Muscle layer of colon (tissue), 2 donors: ENCODE measurements around the gene ASPHD2.
A peak's percentile ranks its signal among the peaks of the same experiment; 100 is the strongest.

Source experiments
- H3K27ac ChIP-seq: one replicate; pipeline ENCODE4 v1.7.0; 2013; ENCODE audit warnings: low read depth, mild to moderate bottlenecking, low read length, moderate library complexity
- H3K27me3 ChIP-seq, 2 donors: one replicate each; pipeline ENCODE4 v1.7.0; 2013; ENCODE audit warnings: low read length in 2 of 2, mild to moderate bottlenecking in 2 of 2; ENCODE audit not compliant: insufficient read depth in 2 of 2, control insufficient read depth in 1 of 2
- H3K36me3 ChIP-seq: one replicate; pipeline ENCODE4 v1.7.0; 2013; ENCODE audit warnings: mild to moderate bottlenecking, low read length; ENCODE audit not compliant: insufficient read depth
- H3K4me1 ChIP-seq: one replicate; pipeline ENCODE4 v1.7.0; 2013; ENCODE audit warnings: mild to moderate bottlenecking, low read length; ENCODE audit not compliant: insufficient read depth
- H3K4me3 ChIP-seq, 2 donors: one replicate each; pipeline ENCODE4 v1.7.0; 2013; ENCODE audit warnings: low read length in 2 of 2, low read depth in 1 of 2, mild to moderate bottlenecking in 1 of 2, moderate library complexity in 1 of 2
- H3K9ac ChIP-seq: one replicate; pipeline ENCODE4 v1.7.0; 2013; ENCODE audit warnings: low read length
- H3K9me3 ChIP-seq: one replicate; pipeline ENCODE4 v1.7.0; 2013; ENCODE audit warnings: mild to moderate bottlenecking, low read length
- donor health status: abdominal sarcoma.
- donor health status: Adenocarcinoma of cecum.

ASPHD2 gene

DNA sequence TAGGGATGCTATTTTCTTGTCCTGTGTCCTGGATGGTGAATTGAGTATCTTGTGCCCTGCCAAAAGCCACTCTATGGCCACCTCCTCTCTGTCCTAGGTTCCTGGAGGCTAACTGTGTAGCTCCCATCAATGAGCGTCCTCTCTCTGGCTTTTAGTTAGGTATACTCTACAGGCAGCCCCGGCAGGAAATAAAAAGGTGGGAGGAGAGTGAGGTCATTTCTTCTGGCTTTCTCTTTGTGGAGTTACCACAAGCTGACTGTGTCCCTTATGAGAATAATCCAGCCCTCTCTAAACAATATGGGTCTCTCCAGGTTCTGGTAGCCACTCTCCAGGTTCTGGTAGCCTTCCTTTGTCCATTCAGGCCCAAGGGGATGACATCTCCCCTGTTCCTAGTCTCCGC, 11.7 kb upstream of the ASPHD2 start:
- Histone ChIP-seq H3K4me3 (no peak overlapping the region), H3K4me1 (peaks cover 44% of the 10 kb centered on the region), H3K27ac (no peak overlapping the region), H3K9me3 (no peaks in the 10 kb centered on the region), H3K27me3 (no peaks in the 10 kb centered on the region), H3K36me3 (no peaks in the 10 kb centered on the region), H3K9ac (no peak overlapping the region)

- no peak overlapping the region for H3K4me3 ChIP-seq
- H3K27ac ChIP-seq, result peak overlapping the region; percentile 61
- H3K27me3 ChIP-seq, result no peaks in the 10 kb centered on the region
- H3K9me3 ChIP-seq, result no peaks in the 10 kb centered on the region
- H3K9ac ChIP-seq, result no peak overlapping the region
- no peaks in the 10 kb centered on the region for H3K36me3 ChIP-seq
- H3K4me1 ChIP-seq, result peaks cover 44% of the 10 kb centered on the region
These were observed 10.4 kb upstream of the ASPHD2 start for GRCh38 chr22:26418620-26419019.

- Histone ChIP-seq H3K4me3 (no peak overlapping the region), H3K36me3 (no peaks in the 10 kb centered on the region), H3K4me1 (peaks cover 8% of the 10 kb centered on the region), H3K9ac (no peak overlapping the region), H3K27ac (no peak overlapping the region), H3K27me3 (no peaks in the 10 kb centered on the region), H3K9me3 (no peaks in the 10 kb centered on the region)
These were observed 2.1 kb upstream of the ASPHD2 start for GRCh38 chr22:26426924-26427323.

DNA sequence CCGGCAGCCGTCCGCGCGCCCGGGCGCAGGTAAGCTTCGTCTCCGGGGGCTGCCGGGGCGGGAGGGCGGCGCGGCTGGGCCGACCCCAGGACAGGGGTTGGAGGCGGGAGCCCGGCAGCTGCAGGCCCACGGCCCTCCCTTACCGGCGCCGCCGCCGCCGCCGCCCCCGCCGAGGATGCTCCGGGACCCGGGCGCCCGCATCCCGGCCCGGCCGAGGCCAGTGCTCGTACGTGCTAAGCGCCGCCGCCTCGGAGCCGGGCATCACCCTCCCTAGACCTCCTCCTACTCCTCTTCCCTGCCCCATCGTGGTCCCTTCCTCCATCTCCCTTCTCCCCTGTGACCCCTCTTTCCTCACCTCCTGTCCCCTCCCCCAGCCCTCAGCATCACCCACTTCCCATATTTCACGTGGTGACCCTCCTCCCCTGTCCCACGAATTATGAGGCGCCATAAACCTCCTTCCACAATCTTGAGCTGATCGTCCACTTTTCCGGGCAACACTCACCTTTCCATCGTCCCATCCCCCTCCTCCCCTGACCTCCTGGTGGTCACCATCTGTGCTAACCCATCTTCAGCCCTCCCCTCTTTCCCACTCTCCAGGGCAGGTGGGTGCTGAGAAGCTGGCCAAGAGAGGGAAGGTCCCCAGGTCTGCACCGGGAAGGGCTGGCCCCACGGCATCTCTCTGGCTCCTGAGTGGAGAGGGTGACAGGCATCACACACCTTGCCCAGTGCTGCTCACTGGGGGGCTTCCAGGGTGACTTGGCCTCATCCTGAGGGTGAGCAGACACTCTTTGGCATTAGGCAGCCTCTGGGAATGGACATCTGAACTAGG, 612 bp downstream of the ASPHD2 start:
- Histone ChIP-seq H3K27me3 (no peaks in the 10 kb centered on the region), H3K4me1 (peaks cover 8% of the 10 kb centered on the region), H3K36me3 (no peaks in the 10 kb centered on the region), H3K9ac (no peak overlapping the region), H3K4me3 (peak overlapping the region; percentile 12 to 31), H3K9me3 (no peaks in the 10 kb centered on the region), H3K27ac (no peak overlapping the region)

DNA sequence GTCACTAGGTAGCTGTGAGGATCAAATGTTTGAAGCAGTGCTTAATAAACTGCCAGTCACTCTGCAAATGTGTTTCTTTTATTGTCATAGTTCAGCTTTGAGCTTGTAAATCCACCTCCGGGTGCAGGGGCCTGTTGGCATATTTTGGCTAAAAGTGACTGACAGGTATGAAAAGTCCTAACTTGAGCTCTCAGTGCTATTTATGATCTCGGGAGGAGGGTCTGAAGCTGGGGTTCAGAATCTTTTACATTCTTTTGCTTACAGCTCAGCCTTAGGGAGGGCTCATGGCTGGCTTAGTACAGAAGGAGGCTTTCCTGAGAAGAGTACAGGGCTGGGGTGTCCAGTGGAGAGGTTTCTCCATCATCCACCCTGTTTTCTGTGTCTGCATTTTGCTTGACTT, 1.5 kb downstream of the ASPHD2 start:
- Histone ChIP-seq H3K36me3 (no peaks in the 10 kb centered on the region), H3K27me3 (no peaks in the 10 kb centered on the region), H3K27ac (no peak overlapping the region), H3K4me1 (peaks cover 8% of the 10 kb centered on the region), H3K9ac (no peak overlapping the region), H3K4me3 (no peak overlapping the region), H3K9me3 (no peaks in the 10 kb centered on the region)

- H3K27me3 ChIP-seq, result no peaks in the 10 kb centered on the region
These were observed 2.4 kb downstream of the ASPHD2 start for GRCh38 chr22:26431261-26431995.

GRCh38 chr22:26432619-26433311, 3.7 kb downstream of the ASPHD2 start:
- Histone ChIP-seq H3K36me3 (no peaks in the 10 kb centered on the region), H3K9ac (no peak overlapping the region), H3K4me3 (no peak overlapping the region), H3K4me1 (peaks cover 8% of the 10 kb centered on the region), H3K27me3 (no peaks in the 10 kb centered on the region), H3K9me3 (no peaks in the 10 kb centered on the region), H3K27ac (no peak overlapping the region)

More at GRCh38 chr22:26431261-26431995, 2.4 kb downstream of the ASPHD2 start:
- H3K4me1 ChIP-seq, result peaks cover 8% of the 10 kb centered on the region
- no peak overlapping the region for H3K9ac ChIP-seq
- H3K9me3 ChIP-seq, result no peaks in the 10 kb centered on the region
- H3K27ac ChIP-seq, result no peak overlapping the region
- no peaks in the 10 kb centered on the region for H3K36me3 ChIP-seq
- H3K4me3 ChIP-seq, result no peak overlapping the region

- H3K4me3 ChIP-seq, result no peak overlapping the region
- H3K36me3 ChIP-seq, result no peaks in the 10 kb centered on the region
- H3K9me3 ChIP-seq, result no peaks in the 10 kb centered on the region
- no peak overlapping the region for H3K27ac ChIP-seq
- no peak overlapping the region for H3K9ac ChIP-seq
- H3K4me1 ChIP-seq, result peaks cover 8% of the 10 kb centered on the region
- no peaks in the 10 kb centered on the region for H3K27me3 ChIP-seq
These were observed 4.7 kb downstream of the ASPHD2 start for GRCh38 chr22:26433805-26434204.

GRCh38 chr22:26435327-26436093, 6.5 kb downstream of the ASPHD2 start:
- no peaks in the 10 kb centered on the region for H3K4me1 ChIP-seq
- no peak overlapping the region for H3K4me3 ChIP-seq
- H3K9me3 ChIP-seq, result no peaks in the 10 kb centered on the region
- H3K27me3 ChIP-seq, result no peaks in the 10 kb centered on the region
- no peaks in the 10 kb centered on the region for H3K36me3 ChIP-seq
- no peak overlapping the region for H3K9ac ChIP-seq
- no peak overlapping the region for H3K27ac ChIP-seq

- H3K9ac ChIP-seq, result no peak overlapping the region
- H3K36me3 ChIP-seq, result no peaks in the 10 kb centered on the region
- H3K27ac ChIP-seq, result no peak overlapping the region
- H3K9me3 ChIP-seq, result no peaks in the 10 kb centered on the region
- no peaks in the 10 kb centered on the region for H3K27me3 ChIP-seq
- H3K4me3 ChIP-seq, result no peak overlapping the region
- H3K4me1 ChIP-seq, result no peaks in the 10 kb centered on the region
These were observed 7.9 kb downstream of the ASPHD2 start for GRCh38 chr22:26436903-26437515.
